Measurements from ENCODE around the gene KCTD8. TPM values are rescaled to one million over a fixed set of nuclear protein-coding genes. Genes with fewer than 3 reads are reported as not detected.

Gene KCTD8
- polyA plus RNA-seq, 4 donors = 0.07 TPM; not detected in 3

- Histone ChIP-seq H3K27ac (ENCODE audit: low read depth in 1 of 3, low read length in 2 of 3) (no peak overlapping the region), H3K9me3 (ENCODE audit: control insufficient read depth in 2 of 2, insufficient read depth in 1 of 2, low read depth in 1 of 2, low read length in 1 of 2) (peaks cover 0 to 5% of the 10 kb centered on the region in 2 donors), H3K4me1 (ENCODE audit: control insufficient read depth in 3 of 3, insufficient read depth in 2 of 3, low read depth in 1 of 3, low read length in 2 of 3) (no peaks in the 10 kb centered on the region), H3K36me3 (ENCODE audit: control insufficient read depth in 3 of 3, insufficient read depth in 2 of 3, low read depth in 1 of 3, low read length in 3 of 3) (no peaks in the 10 kb centered on the region), H3K4me3 (ENCODE audit: low read depth in 1 of 3, low read length in 3 of 3) (no peak overlapping the region), H3K27me3 (ENCODE audit: control insufficient read depth in 3 of 3, insufficient read depth in 3 of 3, low read length in 3 of 3) (no peaks in the 10 kb centered on the region)
- FAIRE-seq (no peak), DNase-seq (no peak)
- 25 to 34% (median 31%) methylated on average over 1 of the region's 1 CpG for WGBS, 3 donors
These were observed 301.0 kb downstream of the KCTD8 start for GRCh38 chr4:44147571-44148075.

DNA sequence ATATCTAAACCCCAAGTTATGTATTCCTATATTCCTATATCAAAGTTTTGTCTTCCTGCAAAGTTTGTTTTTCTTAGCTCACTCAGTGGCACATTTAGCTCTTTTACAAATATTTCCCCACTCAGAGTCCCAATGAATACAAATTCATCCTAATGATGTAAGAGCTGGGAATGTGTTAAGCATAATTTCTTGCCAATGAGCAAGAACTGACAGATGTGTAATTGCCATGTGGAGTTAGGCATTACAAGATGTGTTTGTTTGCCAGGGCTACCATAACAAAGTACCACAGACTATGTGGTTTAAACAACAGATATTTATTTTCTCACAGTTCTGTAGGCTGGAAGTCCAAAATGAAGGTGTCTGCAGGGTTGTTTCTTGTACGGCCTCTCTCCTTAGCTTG, 302.1 kb downstream of the KCTD8 start:
- Histone ChIP-seq H3K27ac (ENCODE audit: low read depth in 1 of 3, low read length in 2 of 3) (no peak overlapping the region), H3K36me3 (ENCODE audit: control insufficient read depth in 3 of 3, insufficient read depth in 2 of 3, low read depth in 1 of 3, low read length in 3 of 3) (no peaks in the 10 kb centered on the region), H3K4me3 (ENCODE audit: low read depth in 1 of 3, low read length in 3 of 3) (no peak overlapping the region), H3K4me1 (ENCODE audit: control insufficient read depth in 3 of 3, insufficient read depth in 2 of 3, low read depth in 1 of 3, low read length in 2 of 3) (no peaks in the 10 kb centered on the region), H3K9me3 (ENCODE audit: control insufficient read depth in 2 of 2, insufficient read depth in 1 of 2, low read depth in 1 of 2, low read length in 1 of 2) (peaks cover 0 to 5% of the 10 kb centered on the region in 2 donors), H3K27me3 (ENCODE audit: control insufficient read depth in 3 of 3, insufficient read depth in 3 of 3, low read length in 3 of 3) (no peaks in the 10 kb centered on the region)
- no peak for FAIRE-seq
- WGBS, 3 donors = 80 to 100% (median 81%) methylated on average over 1 of the region's 1 CpG
- no peak for DNase-seq

DNA sequence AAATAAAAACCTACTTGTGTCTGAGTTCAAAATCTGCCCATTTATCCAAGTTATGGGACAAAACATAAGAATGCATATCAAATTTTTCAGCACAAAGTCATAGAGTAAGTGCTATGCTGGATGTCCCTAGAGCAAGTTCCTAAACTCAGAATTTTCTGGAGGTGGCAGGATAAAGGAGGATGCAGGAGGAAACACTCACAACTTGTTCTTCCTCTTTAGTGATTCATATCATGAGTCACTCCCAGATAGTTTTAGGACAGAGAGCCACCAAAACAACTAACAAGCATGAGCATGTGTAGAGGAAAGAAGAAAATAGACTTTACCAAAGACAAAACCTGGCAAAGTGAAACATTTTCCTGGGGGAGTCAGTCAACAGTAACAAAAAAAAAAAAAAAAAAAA, 302.7 kb downstream of the KCTD8 start:
- FAIRE-seq (no peak), DNase-seq (no peak)
- peaks cover 0 to 5% of the 10 kb centered on the region in 2 donors for H3K9me3 ChIP-seq (ENCODE audit: control insufficient read depth in 2 of 2, insufficient read depth in 1 of 2, low read depth in 1 of 2, low read length in 1 of 2)

DNA sequence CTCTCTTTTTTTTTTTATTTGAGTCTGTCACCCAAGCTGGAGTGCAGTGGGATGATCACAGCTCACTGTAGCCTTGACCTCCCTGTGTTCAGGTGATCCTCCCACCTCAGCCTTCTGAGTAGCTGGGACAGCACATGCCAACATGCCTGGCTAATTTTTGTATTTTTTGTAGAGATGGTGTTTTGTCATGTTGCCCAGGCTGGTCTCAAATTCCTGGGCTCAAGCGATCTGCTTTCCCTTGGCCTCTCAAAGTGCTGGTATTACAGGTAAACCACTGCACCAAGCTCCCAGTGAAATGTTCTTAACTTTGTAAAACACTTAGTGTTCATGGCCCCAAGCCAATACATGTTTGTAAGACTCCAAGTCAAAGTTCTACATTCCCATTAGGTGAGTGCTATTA, 316.1 kb downstream of the KCTD8 start:
- Histone ChIP-seq H3K36me3 (ENCODE audit: control insufficient read depth in 3 of 3, insufficient read depth in 2 of 3, low read depth in 1 of 3, low read length in 3 of 3) (no peaks in the 10 kb centered on the region), H3K4me1 (ENCODE audit: control insufficient read depth in 3 of 3, insufficient read depth in 2 of 3, low read depth in 1 of 3, low read length in 2 of 3) (no peaks in the 10 kb centered on the region), H3K27me3 (ENCODE audit: control insufficient read depth in 3 of 3, insufficient read depth in 3 of 3, low read length in 3 of 3) (no peaks in the 10 kb centered on the region), H3K9me3 (ENCODE audit: control insufficient read depth in 2 of 2, insufficient read depth in 1 of 2, low read depth in 1 of 2, low read length in 1 of 2) (no peaks in the 10 kb centered on the region), H3K27ac (ENCODE audit: low read depth in 1 of 3, low read length in 2 of 3) (no peak overlapping the region), H3K4me3 (ENCODE audit: low read depth in 1 of 3, low read length in 3 of 3) (no peak overlapping the region)
- FAIRE-seq = no peak
- WGBS, 3 donors = 83 to 96% (median 90%) methylated on average over 1 of the region's 1 CpG
- DNase-seq = no peak

More for the DNA sequence above, 302.7 kb downstream of the KCTD8 start:
- Histone ChIP-seq H3K27ac (ENCODE audit: low read depth in 1 of 3, low read length in 2 of 3) (no peak overlapping the region), H3K4me3 (ENCODE audit: low read depth in 1 of 3, low read length in 3 of 3) (no peak overlapping the region), H3K27me3 (ENCODE audit: control insufficient read depth in 3 of 3, insufficient read depth in 3 of 3, low read length in 3 of 3) (no peaks in the 10 kb centered on the region), H3K4me1 (ENCODE audit: control insufficient read depth in 3 of 3, insufficient read depth in 2 of 3, low read depth in 1 of 3, low read length in 2 of 3) (no peaks in the 10 kb centered on the region), H3K36me3 (ENCODE audit: control insufficient read depth in 3 of 3, insufficient read depth in 2 of 3, low read depth in 1 of 3, low read length in 3 of 3) (no peaks in the 10 kb centered on the region)

Other genes with a start within 250 kb of the KCTD8 start
- gene YIPF7, start 202.8 kb upstream of the KCTD8 start, polyA plus RNA-seq = under 1 TPM in 1 of 4 donors, not detected in 3; 0.09 TPM
- gene GUF1, start 229.6 kb upstream of the KCTD8 start, polyA plus RNA-seq = 10 to 100 TPM; 13.5 to 29.3 (median 15.0) TPM